HT1080 (cell line): Measurements from ENCODE around the gene WLS. TPM values are rescaled to one million over a fixed set of nuclear protein-coding genes. Genes with fewer than 3 reads are reported as not detected.
A peak's percentile ranks its signal among the peaks of the same experiment; 100 is the strongest.

Experiments
- DNase-seq: peaks from one replicate; pipeline ENCODE4 v3.0.0-alpha.2; 2015; ENCODE audit warnings: low read depth
- total RNA-seq: library from RNA; depleted of rRNA; stranded (reverse); fragments of >200 nt; shearing (Covaris generic); gene quantifications from 2 replicates; pipeline ENCODE4 v1.2.3, GENCODE V29; 2014

Gene WLS
- total RNA-seq, 1 experiment from 2014 or later: 61.4 TPM

- no peak for DNase-seq
These were observed 91.0 kb downstream of the WLS start for GRCh38 chr1:68141071-68142021.

GRCh38 chr1:68140536-68140935 is 91.8 kb downstream of the WLS start:
- DNase-seq: no peak

- peak; percentile 32 for DNase-seq
These were observed 96.1 kb downstream of the WLS start for GRCh38 chr1:68136187-68136586.

GRCh38 chr1:68132426-68133130 is 99.7 kb downstream of the WLS start:
- no peak for DNase-seq

- no peak for DNase-seq
These were observed 101.1 kb downstream of the WLS start for GRCh38 chr1:68131261-68131660.

- DNase-seq: no peak
These were observed 102.6 kb downstream of the WLS start for GRCh38 chr1:68129536-68130250.

GRCh38 chr1:68128820-68129219 is 103.5 kb downstream of the WLS start:
- no peak for DNase-seq

GRCh38 chr1:68128157-68128556 is 104.2 kb downstream of the WLS start:
- peak; percentile 40 for DNase-seq

- DNase-seq: peak; percentile 82
These were observed 110.8 kb downstream of the WLS start for GRCh38 chr1:68121536-68121935.

GRCh38 chr1:68120136-68120791 is 112.1 kb downstream of the WLS start:
- peak; percentile 73 for DNase-seq

- no peak for DNase-seq
These were observed 112.9 kb downstream of the WLS start for GRCh38 chr1:68119445-68119844.

- DNase-seq: no peak
These were observed 114.9 kb downstream of the WLS start for GRCh38 chr1:68117416-68117815.

GRCh38 chr1:68116643-68117235 is 115.6 kb downstream of the WLS start:
- peak; percentile 42 for DNase-seq

GRCh38 chr1:68115308-68115707 is 117.0 kb downstream of the WLS start:
- no peak for DNase-seq

GRCh38 chr1:68113966-68114365 is 118.4 kb downstream of the WLS start:
- DNase-seq: no peak

GRCh38 chr1:68112835-68113243 is 119.5 kb downstream of the WLS start:
- peak; percentile 96 for DNase-seq

GRCh38 chr1:68111519-68112436 is 120.5 kb downstream of the WLS start:
- peak; percentile 90 for DNase-seq

- DNase-seq: peak; percentile 72
These were observed 124.6 kb downstream of the WLS start for GRCh38 chr1:68107771-68108170.

- DNase-seq: peak; percentile 81
These were observed 128.3 kb downstream of the WLS start for GRCh38 chr1:68103884-68104554.
